ENCODE results near the gene HES3. TPM values are rescaled to one million over a fixed set of nuclear protein-coding genes. Genes with fewer than 3 reads are reported as not detected.
A peak's percentile ranks its signal among the peaks of the same experiment; 100 is the strongest.

HES3 gene
- total RNA-seq, 1 donor, result not detected

DNA sequence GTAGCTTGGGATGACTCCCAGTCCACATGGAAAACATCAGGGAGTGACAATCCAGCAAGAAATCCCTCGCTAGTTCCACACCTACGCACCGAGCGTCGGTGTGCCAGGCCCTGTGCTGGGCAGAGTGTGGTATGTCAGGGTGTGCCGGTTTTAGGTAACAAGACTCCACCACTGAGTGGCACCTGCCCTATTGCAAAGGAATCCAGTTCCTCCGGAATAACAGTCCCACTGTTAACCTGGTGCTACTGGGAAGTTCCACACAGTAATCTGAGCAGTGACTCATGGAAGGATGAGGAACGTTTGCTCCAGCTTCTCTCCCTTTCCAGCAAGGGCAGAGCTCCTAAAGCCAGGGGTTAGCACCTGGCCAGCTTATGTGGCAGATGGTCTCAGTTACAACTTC, 23.7 kb upstream of the HES3 start:
- TF ChIP-seq, protein P1, sequence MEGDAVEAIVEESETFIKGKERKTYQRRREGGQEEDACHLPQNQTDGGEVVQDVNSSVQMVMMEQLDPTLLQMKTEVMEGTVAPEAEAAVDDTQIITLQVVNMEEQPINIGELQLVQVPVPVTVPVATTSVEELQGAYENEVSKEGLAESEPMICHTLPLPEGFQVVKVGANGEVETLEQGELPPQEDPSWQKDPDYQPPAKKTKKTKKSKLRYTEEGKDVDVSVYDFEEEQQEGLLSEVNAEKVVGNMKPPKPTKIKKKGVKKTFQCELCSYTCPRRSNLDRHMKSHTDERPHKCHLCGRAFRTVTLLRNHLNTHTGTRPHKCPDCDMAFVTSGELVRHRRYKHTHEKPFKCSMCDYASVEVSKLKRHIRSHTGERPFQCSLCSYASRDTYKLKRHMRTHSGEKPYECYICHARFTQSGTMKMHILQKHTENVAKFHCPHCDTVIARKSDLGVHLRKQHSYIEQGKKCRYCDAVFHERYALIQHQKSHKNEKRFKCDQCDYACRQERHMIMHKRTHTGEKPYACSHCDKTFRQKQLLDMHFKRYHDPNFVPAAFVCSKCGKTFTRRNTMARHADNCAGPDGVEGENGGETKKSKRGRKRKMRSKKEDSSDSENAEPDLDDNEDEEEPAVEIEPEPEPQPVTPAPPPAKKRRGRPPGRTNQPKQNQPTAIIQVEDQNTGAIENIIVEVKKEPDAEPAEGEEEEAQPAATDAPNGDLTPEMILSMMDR (IDR thresholded peaks at IDR 0.05; ENCODE audit: insufficient read depth, low read depth, low read length), result no peak
- H3K4me3 ChIP-seq (ENCODE audit: low read depth, low read length), result no peak overlapping the region
- no peak for DNase-seq (ENCODE audit: low read depth)

DNA sequence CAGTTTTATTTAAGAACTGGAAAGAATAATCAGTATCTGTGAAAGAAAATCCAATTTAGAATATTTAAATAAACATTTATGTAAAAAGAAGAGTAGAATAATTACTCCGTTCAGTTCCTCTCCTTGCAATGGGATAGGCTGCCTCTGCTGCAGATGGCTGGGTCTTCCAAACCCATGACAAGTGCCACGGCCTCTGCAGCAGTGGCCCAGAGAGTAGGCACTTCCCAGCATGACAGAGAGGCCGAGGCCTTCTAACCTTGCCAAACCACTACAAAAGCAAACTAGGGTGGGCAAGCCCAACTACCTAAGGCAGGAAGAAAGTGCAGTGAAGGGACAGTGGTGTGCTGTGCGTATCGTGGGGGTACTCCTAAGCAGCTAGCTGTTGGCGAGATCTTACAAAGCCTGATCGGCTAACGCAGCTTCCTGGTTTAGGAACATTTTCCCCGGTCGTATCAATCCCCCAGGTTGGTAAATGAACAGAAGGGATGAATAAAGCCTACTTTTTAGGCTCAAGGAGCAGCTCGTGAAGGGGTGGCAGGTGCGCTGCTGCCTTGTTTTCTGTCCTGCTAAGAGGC, 22.7 kb upstream of the HES3 start:
- no peak overlapping the region for H3K4me3 ChIP-seq (ENCODE audit: low read depth, low read length)
- no peak for DNase-seq (ENCODE audit: low read depth)
- TF ChIP-seq, protein P1 (IDR thresholded peaks at IDR 0.05; ENCODE audit: insufficient read depth, low read depth, low read length), result no peak

DNA sequence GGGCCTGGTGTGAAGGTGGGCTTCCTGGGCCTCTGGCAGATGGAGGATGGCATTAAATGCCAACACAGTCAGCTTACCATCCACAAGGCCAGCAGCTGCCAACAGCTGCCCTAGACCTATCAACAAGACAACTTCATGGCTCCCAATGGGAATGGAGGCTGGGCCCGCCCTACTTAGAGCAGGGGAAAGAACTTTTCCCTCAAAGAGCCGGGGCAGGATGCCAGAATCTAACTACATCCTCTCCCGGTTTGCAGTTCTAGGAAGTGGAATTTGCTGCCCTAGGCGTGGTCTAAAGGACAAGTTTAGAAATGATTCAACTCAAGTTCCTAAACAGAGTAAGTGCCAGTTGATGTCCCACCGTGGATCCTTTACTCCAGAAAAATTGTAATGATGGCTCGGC, 21.3 kb upstream of the HES3 start:
- peak; percentile 48 for DNase-seq (ENCODE audit: low read depth)
- TF ChIP-seq, protein P1 (IDR thresholded peaks at IDR 0.05; ENCODE audit: insufficient read depth, low read depth, low read length), result no peak
- no peak overlapping the region for H3K4me3 ChIP-seq (ENCODE audit: low read depth, low read length)

DNA sequence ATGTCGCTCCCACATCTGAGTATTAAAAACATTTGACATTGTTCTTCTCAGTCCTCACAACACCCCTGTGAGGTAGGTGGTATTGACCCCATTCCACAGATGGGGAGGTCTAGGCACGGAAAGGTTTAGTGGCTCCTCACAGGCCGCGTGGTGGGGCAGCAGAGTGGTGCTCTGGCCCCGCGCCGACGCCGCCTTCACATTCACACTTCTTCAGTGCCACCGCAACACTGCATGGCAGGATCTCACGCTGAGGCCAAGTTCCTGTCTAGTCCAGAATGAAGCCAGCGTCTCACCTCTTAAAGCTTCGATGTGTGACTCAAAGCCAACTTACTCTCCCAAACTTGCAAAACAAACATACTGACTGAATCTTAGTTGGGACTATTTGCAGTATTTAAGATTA, 20.4 kb upstream of the HES3 start:
- TF ChIP-seq, protein P1 (IDR thresholded peaks at IDR 0.05; ENCODE audit: insufficient read depth, low read depth, low read length), result no peak
- no peak overlapping the region for H3K4me3 ChIP-seq (ENCODE audit: low read depth, low read length)
- DNase-seq (ENCODE audit: low read depth), result no peak

DNA sequence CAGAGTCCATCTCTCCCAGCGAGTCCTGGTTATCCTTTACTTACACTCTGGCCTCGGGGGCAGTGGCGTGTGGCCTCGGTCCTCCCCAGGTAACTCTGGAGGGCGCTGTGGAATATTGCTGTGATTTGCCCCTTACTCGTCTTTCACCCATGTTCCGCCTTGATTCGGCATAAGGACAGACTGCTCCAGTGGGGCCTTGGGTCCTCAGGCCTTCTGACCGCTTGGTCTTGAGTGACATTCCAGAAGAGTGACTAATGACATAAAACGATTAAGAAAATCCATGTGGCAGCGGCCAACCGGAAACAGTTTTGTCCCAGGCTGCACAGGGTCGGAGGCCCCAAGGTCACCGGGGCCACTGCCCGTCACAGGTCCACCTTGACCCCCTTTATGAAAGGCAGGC, 19.3 kb upstream of the HES3 start:
- TF ChIP-seq, protein P1 (IDR thresholded peaks at IDR 0.05; ENCODE audit: insufficient read depth, low read depth, low read length), result no peak
- H3K4me3 ChIP-seq (ENCODE audit: low read depth, low read length), result no peak overlapping the region
- DNase-seq (ENCODE audit: low read depth), result no peak

DNA sequence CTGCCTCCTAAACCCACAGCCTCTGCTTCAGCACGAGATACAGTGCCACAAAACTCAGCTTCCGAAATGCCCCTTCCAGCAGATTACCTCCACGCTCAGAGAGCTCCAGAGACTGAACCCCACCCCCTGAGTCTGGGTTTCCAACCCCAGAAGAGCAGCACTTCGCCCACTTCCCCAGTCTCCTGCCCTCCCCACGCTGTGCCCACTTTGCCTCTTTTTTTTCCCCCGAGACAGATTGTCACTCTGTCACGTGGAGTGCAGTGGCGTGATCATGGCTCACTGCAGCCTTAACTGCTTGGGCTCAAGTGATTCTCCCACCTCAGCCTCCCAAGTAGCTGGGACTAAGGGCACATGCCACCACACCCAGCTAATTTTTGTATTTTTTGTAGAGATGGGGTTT, 18.3 kb upstream of the HES3 start:
- TF ChIP-seq, protein P1 (IDR thresholded peaks at IDR 0.05; ENCODE audit: insufficient read depth, low read depth, low read length), result no peak
- H3K4me3 ChIP-seq (ENCODE audit: low read depth, low read length), result no peak overlapping the region

DNA sequence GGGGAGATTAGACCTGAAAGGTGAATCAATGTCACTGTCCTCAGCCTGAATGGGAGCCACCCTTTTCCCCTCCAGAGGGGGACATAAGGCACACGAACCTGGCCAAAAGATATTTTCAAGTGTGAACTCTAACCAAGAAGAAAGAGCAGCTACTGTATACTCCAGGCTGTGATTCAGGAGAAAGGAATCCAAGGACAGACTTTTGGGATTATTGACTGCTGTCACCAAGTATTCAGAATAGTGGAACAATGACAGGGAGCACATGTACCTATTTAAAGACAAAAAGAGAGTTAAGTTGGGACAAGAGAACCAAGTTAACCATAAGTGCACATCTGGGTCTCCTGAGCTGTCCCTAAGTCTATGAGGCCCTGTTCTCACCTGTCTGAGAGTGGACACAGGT, 10.6 kb upstream of the HES3 start:
- no peak for DNase-seq (ENCODE audit: low read depth)
- no peak overlapping the region for H3K4me3 ChIP-seq (ENCODE audit: low read depth, low read length)
- TF ChIP-seq, protein P1 (IDR thresholded peaks at IDR 0.05; ENCODE audit: insufficient read depth, low read depth, low read length), result no peak

More for the DNA sequence above, 18.3 kb upstream of the HES3 start:
- DNase-seq (ENCODE audit: low read depth), result no peak

Measured in fibroblast of villous mesenchyme (primary cell).